Ovary (tissue), 3 donors: ENCODE data around the gene ZDHHC15.

Experiments used
- CTCF ChIP-seq, 3 donors: fragments of 450-650 bp in 2 of 3; fragments of 200-600 bp in 1 of 3; IDR thresholded peaks; one replicate each; pipeline versions ENCODE4 v1.5.1 to v1.8.0; 2016 to 2022; ENCODE audit warnings: antibody characterized with exemption in 3 of 3, mild to moderate bottlenecking in 1 of 3
- EP300 ChIP-seq: sonication (generic); formaldehyde crosslinking; IDR thresholded peaks from one replicate; pipeline ENCODE4 v1.6.1; 2017; ENCODE audit warnings: antibody characterized with exemption
- donor health status: DM: no; HTN: no; CAD: no.

DNA sequence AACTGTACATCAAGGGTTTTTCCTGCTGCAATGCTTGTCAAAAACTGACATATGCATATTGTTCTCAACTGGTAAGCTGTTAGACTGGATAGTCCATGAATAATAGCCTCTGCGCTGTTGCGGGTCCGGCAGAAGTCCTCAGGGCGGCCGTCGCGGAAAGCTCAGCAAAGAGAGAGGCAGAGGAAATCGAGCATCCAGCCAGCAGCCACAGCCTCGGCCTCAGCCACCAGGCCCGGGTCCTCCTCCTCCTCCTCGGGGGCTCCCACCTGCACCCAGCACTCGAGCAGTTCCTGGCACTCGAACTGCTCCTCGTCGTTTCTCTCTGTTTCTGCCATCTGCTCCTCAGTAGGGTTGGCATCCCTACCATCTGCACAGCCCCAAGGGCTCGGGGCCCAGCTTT is 195.2 kb downstream of the ZDHHC15 start:
- TF ChIP-seq EP300 (no peak), CTCF (IDR thresholded peaks at IDR 0.05) (no peak)
